Measurements from ENCODE around the gene ABCB11.

ABCB11 gene

GRCh38 chr2:168894101-168894500 is 137.0 kb downstream of the ABCB11 start:
- TF ChIP-seq SPI1 (IDR thresholded peaks at IDR 0.05; ENCODE audit: borderline replicate concordance, low read depth) (no peak), GABPA (IDR thresholded peaks at IDR 0.05; ENCODE audit: low read depth) (no peak), POLR2AphosphoS5 (IDR thresholded peaks at IDR 0.05; ENCODE audit: low read depth) (no peak)
- TF ChIP-seq, protein P1, sequence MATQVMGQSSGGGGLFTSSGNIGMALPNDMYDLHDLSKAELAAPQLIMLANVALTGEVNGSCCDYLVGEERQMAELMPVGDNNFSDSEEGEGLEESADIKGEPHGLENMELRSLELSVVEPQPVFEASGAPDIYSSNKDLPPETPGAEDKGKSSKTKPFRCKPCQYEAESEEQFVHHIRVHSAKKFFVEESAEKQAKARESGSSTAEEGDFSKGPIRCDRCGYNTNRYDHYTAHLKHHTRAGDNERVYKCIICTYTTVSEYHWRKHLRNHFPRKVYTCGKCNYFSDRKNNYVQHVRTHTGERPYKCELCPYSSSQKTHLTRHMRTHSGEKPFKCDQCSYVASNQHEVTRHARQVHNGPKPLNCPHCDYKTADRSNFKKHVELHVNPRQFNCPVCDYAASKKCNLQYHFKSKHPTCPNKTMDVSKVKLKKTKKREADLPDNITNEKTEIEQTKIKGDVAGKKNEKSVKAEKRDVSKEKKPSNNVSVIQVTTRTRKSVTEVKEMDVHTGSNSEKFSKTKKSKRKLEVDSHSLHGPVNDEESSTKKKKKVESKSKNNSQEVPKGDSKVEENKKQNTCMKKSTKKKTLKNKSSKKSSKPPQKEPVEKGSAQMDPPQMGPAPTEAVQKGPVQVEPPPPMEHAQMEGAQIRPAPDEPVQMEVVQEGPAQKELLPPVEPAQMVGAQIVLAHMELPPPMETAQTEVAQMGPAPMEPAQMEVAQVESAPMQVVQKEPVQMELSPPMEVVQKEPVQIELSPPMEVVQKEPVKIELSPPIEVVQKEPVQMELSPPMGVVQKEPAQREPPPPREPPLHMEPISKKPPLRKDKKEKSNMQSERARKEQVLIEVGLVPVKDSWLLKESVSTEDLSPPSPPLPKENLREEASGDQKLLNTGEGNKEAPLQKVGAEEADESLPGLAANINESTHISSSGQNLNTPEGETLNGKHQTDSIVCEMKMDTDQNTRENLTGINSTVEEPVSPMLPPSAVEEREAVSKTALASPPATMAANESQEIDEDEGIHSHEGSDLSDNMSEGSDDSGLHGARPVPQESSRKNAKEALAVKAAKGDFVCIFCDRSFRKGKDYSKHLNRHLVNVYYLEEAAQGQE (IDR thresholded peaks at IDR 0.05; ENCODE audit: insufficient replicate concordance, low read depth): no peak
- TF ChIP-seq, protein P2, sequence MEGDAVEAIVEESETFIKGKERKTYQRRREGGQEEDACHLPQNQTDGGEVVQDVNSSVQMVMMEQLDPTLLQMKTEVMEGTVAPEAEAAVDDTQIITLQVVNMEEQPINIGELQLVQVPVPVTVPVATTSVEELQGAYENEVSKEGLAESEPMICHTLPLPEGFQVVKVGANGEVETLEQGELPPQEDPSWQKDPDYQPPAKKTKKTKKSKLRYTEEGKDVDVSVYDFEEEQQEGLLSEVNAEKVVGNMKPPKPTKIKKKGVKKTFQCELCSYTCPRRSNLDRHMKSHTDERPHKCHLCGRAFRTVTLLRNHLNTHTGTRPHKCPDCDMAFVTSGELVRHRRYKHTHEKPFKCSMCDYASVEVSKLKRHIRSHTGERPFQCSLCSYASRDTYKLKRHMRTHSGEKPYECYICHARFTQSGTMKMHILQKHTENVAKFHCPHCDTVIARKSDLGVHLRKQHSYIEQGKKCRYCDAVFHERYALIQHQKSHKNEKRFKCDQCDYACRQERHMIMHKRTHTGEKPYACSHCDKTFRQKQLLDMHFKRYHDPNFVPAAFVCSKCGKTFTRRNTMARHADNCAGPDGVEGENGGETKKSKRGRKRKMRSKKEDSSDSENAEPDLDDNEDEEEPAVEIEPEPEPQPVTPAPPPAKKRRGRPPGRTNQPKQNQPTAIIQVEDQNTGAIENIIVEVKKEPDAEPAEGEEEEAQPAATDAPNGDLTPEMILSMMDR (IDR thresholded peaks at IDR 0.05; ENCODE audit: insufficient read depth, low read length): no peak
- Histone ChIP-seq H3K4me3 (replicated peaks; ENCODE audit: insufficient read depth, low read length) (no peak overlapping the region), H3K27ac (replicated peaks) (no peak overlapping the region), H3K27me3 (ENCODE audit: insufficient read depth, poor library complexity, severe bottlenecking) (no peaks in the 10 kb centered on the region)
- DNase-seq (ENCODE audit: low read depth in 1 of 2, low spot score in 1 of 2): no peak

GRCh38 chr2:168892327-168892726 is 138.8 kb downstream of the ABCB11 start:
- Histone ChIP-seq H3K27ac (replicated peaks) (no peak overlapping the region), H3K4me3 (replicated peaks; ENCODE audit: insufficient read depth, low read length) (no peak overlapping the region), H3K27me3 (ENCODE audit: insufficient read depth, poor library complexity, severe bottlenecking) (no peaks in the 10 kb centered on the region)
- TF ChIP-seq GABPA (IDR thresholded peaks at IDR 0.05; ENCODE audit: low read depth) (no peak), POLR2AphosphoS5 (IDR thresholded peaks at IDR 0.05; ENCODE audit: low read depth) (no peak), SPI1 (IDR thresholded peaks at IDR 0.05; ENCODE audit: borderline replicate concordance, low read depth) (no peak)
- TF ChIP-seq, protein P1 (IDR thresholded peaks at IDR 0.05; ENCODE audit: insufficient replicate concordance, low read depth): no peak
- TF ChIP-seq, protein P2 (IDR thresholded peaks at IDR 0.05; ENCODE audit: insufficient read depth, low read length): no peak
- no peak for DNase-seq (ENCODE audit: low read depth in 1 of 2, low spot score in 1 of 2)

DNA sequence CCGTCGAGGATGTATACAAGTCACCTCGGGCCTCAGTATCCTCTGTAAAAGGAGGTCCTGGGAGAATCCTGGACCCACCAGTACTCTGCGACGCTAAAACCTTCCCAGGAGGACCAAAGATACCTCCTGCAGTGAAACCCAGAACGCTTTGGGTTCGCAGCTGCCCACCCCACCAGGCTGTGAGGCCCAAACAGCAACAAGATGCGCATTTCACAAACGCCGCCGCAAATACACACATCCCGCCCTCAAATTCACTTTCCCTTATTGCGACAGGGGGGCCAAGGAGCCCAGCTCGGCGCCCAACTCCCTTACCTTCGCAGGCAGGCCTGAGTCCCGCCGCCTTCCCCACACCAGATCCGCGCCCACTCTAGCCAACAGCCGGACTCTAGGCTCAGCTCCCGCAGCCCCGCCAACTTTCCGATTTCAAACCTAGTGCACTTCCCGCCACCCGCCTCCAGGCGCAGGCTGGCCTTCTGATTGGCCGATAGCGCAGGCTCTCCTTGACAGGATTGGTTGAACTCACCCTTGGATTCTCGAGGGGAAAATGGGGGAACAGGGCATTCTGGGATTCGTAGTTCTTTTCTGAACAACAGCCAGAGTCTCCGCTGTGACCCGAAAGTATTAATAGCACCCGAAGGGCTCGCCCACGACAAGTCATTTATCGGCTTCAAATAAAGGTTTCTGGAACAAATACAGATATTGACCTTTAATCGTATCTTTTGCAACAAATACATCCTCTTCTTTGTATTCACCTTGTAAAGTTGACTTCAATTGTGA is 140.9 kb downstream of the ABCB11 start, which contains the start of gene SPC25:
Gene SPC25 (minus strand): TSS at position 425 of the 777 bp plus-strand sequence. CDS start 911 bp downstream, outside the sequence.
- TF ChIP-seq, protein P2 (IDR thresholded peaks at IDR 0.05; ENCODE audit: insufficient read depth, low read length): no peak
- TF ChIP-seq POLR2AphosphoS5 (IDR thresholded peaks at IDR 0.05; ENCODE audit: low read depth) (peak; percentile 47; the same call in 1 of the 2 replicates), SPI1 (IDR thresholded peaks at IDR 0.05; ENCODE audit: borderline replicate concordance, low read depth) (peak; percentile 47; the same call in 1 of the 2 replicates), GABPA (IDR thresholded peaks at IDR 0.05; ENCODE audit: low read depth) (peak; percentile 42; the same call in 1 of the 2 replicates)
- TF ChIP-seq, protein P1 (IDR thresholded peaks at IDR 0.05; ENCODE audit: insufficient replicate concordance, low read depth): no peak

More for the DNA sequence above, 140.9 kb downstream of the ABCB11 start, which contains the start of gene SPC25:
- Histone ChIP-seq H3K27ac (replicated peaks) (peak within 1 kb of the TSS; percentile 80), H3K27me3 (ENCODE audit: insufficient read depth, poor library complexity, severe bottlenecking) (no peaks in the 10 kb centered on the region), H3K4me3 (replicated peaks; ENCODE audit: insufficient read depth, low read length) (peak within 1 kb of the TSS; percentile 89)
- DNase-seq (ENCODE audit: low read depth in 1 of 2, low spot score in 1 of 2): peak; percentile 67 to 95
